Lower leg skin (tissue), 4 donors: Measurements from ENCODE around the gene LHFPL2. TPM values are rescaled to one million over a fixed set of nuclear protein-coding genes. Genes with fewer than 3 reads are reported as not detected.

Experiments
- DNase-seq, 2 donors: peaks; one replicate each; pipeline ENCODE4 v3.0.0-alpha.2; 2019; ENCODE audit warnings: low spot score in 2 of 2
- H3K4me3 ChIP-seq: fragments of 200-600 bp; sonication (generic); 2 replicates; pipeline ENCODE4 v1.5.1; 2017; ENCODE audit warnings: mild to moderate bottlenecking, low read depth; ENCODE audit not compliant: poor library complexity, severe bottlenecking
- CTCF ChIP-seq, 3 donors: fragments of 450-650 bp; IDR thresholded peaks; one replicate each; pipeline ENCODE4 v1.5.1; 2016; ENCODE audit warnings: antibody characterized with exemption in 3 of 3, mild to moderate bottlenecking in 3 of 3, moderate library complexity in 2 of 3
- POLR2A ChIP-seq, 2 donors: fragments of 450-650 bp; IDR thresholded peaks; one replicate each; pipeline ENCODE4 v1.6.1; 2016 to 2017; ENCODE audit warnings: antibody characterized with exemption in 2 of 2, mild to moderate bottlenecking in 1 of 2, moderate library complexity in 1 of 2
- WGBS, 2 donors: methylation state at CpG; one replicate each; pipeline ENCODE4 v1.1.5; 2018; 5-methylcytosine and 5-hydroxymethylcytosine counted together
- intact Hi-C: fragments of 100-400 bp; cut with DNase I; formaldehyde crosslinking; loops from one replicate; pipeline ENCODE4 v1.15.0; 2023; ENCODE audit warnings: low total_unique reads
- total RNA-seq, 4 donors: library from RNA; depleted of rRNA; stranded (reverse); fragments of >200 nt; gene quantifications; one replicate each; pipeline ENCODE4 v1.1.0, GENCODE V29; 2016

The LHFPL2 gene
- total RNA-seq, 4 donors from 2014 or later, result 7.3 to 11.1 (median 9.6) TPM

- DNase-seq, result peak in 1 of 2 donors; percentile 78
- WGBS, 2 donors, result 66% methylated on average over 5 of the region's 5 CpGs
- TF ChIP-seq CTCF (IDR thresholded peaks at IDR 0.05), result no peak
- intact Hi-C loops, result no loop called here
- no peak overlapping the region for H3K4me3 ChIP-seq
Observed at GRCh38 chr5:78547183-78547582, 101.4 kb downstream of the LHFPL2 start.

DNA sequence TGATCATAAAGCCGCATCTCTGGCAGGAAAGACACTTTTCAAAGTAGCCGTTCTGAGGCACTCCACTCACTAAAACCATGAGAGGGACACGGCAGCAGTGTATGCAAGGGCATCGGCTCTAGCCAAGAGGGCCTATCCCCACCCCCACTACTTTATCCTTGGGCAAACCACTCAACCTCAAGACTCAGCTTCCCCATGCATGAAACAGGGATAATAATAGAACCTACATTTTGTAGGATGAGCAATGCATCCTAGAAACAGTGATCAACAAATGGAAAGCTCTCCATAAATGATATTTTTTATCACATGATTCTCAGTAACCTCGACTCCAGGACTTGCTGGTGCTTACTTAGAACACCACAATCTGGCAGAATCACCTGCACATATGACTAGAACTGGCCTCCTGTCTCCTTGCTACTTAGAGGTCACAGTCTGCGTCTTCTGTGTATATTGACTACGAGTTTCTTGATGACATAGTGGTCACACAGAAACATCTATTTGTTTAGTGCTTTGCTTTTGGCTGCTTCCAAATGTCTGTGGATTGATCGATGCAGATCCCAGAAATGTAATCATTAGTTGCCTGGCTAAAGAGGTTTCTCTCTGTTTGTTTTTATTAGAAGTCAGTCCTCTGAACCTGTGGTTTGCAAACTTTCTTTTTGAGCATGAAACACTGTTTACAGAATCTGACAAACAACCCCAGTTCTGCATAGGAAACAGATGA, 102.1 kb downstream of the LHFPL2 start:
- peak in 1 of 2 donors; percentile 25 for DNase-seq
- intact Hi-C loops, result no loop called here
- peak in 1 of 3 donors; percentile 17 for TF ChIP-seq CTCF (IDR thresholded peaks at IDR 0.05)
- TF ChIP-seq POLR2A (IDR thresholded peaks at IDR 0.05), result no peak
- WGBS, 2 donors, result 90% methylated on average over 8 of the region's 8 CpGs
- H3K4me3 ChIP-seq, result no peak overlapping the region

- H3K4me3 ChIP-seq, result no peak overlapping the region
- DNase-seq, result peak in 1 of 2 donors; percentile 7
- WGBS, 2 donors, result 95% methylated on average over 7 of the region's 7 CpGs
- intact Hi-C loops, result no loop called here
- TF ChIP-seq CTCF (IDR thresholded peaks at IDR 0.05), result no peak
- no peak for TF ChIP-seq POLR2A (IDR thresholded peaks at IDR 0.05)
Observed at GRCh38 chr5:78545406-78545805, 103.2 kb downstream of the LHFPL2 start.

DNA sequence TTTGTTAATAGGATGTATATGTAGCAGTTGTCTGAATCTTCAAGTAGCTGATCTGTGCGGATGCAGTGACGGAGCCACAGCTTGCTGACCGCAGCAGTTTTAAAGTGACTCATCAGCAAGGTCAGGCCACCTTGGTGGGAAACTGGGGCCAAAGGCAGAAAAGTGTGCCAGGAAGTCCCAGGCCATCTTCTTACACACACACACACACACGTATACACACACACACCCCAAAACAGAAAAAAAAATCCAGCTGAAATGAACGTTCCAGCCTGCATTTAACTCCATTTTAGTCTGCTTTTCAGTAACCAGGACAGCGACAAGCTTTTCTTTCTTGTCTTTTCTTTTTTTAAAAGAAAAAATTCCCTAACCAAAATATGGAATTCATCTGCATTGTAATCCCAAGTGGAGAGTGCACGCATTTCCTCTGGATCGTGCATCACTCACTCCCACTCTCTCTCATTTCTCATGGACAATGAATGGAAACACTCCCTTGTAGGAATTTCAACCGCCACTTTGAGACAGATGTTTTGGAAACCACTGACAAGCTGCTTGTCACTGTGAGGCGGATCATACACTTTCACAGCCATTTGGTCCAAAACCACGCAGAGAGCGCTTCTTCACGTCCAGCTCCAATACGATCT, 103.9 kb downstream of the LHFPL2 start:
- WGBS, 2 donors, result 57 to 72% methylated on average over 14 of the region's 14 CpGs
- TF ChIP-seq POLR2A (IDR thresholded peaks at IDR 0.05), result no peak
- TF ChIP-seq CTCF (IDR thresholded peaks at IDR 0.05), result no peak
- no peak overlapping the region for H3K4me3 ChIP-seq
- DNase-seq, result peak in 1 of 2 donors; percentile 74
- intact Hi-C loops, result no loop called here

DNA sequence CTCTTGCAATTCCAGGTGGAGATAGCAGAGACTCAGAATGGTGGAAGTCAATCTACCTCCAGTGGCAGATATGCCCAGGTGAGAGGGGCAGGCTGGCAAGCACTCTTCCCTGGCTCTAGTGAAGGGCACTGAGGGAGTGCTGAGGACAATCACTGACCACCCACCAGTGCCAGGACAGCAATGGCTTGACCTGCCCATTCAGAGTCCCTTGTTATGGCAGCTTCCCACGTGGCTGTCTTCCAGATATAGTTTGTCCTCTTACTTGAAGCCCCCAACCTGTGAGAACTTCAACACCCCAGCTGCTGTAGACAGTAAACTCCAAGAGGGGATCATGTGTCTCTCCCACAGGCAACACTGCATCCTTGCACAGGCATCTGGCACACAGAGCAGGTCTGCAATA, 104.7 kb downstream of the LHFPL2 start:
- intact Hi-C loops, result no loop called here
- no peak overlapping the region for H3K4me3 ChIP-seq
- 38 to 58% methylated on average over 1 of the region's 1 CpG for WGBS, 2 donors
- peak in 1 of 2 donors; percentile 62 for DNase-seq
- TF ChIP-seq CTCF (IDR thresholded peaks at IDR 0.05) (no peak), POLR2A (IDR thresholded peaks at IDR 0.05) (no peak)
